Chondrocyte (in vitro differentiated cells): ENCODE results near the gene TBC1D5. TPM values are rescaled to one million over a fixed set of nuclear protein-coding genes. Genes with fewer than 3 reads are reported as not detected.

Experiments
- DNase-seq: peaks from one replicate; pipeline ENCODE4 v3.0.0; 2021; ENCODE audit warnings: mixed read lengths, low spot score
- H3K27ac Mint-ChIP-seq: one replicate; pipeline ENCODE4 v1.8.0; 2021; ENCODE audit warnings: mild to moderate bottlenecking, moderate library complexity, mixed read lengths; ENCODE audit not compliant: unreplicated experiment
- H3K27me3 Mint-ChIP-seq: 2 replicates; pipeline ENCODE4 v1.8.0; 2021; ENCODE audit warnings: low read depth, mixed read lengths
- H3K36me3 Mint-ChIP-seq: 2 replicates; pipeline ENCODE4 v1.8.0; 2021; ENCODE audit warnings: low read depth, mixed read lengths
- H3K4me1 Mint-ChIP-seq: 2 replicates; pipeline ENCODE4 v1.8.0; 2021; ENCODE audit warnings: low read depth, mild to moderate bottlenecking, mixed read lengths
- H3K4me3 Mint-ChIP-seq: one replicate; pipeline ENCODE4 v1.8.0; 2021; ENCODE audit warnings: mild to moderate bottlenecking, moderate library complexity, mixed read lengths; ENCODE audit not compliant: unreplicated experiment
- H3K9me3 Mint-ChIP-seq: 2 replicates; pipeline ENCODE4 v1.8.0; 2021; ENCODE audit warnings: low read depth, mixed read lengths
- total RNA-seq: library from RNA; stranded (reverse); gene quantifications from 3 replicates; pipeline ENCODE4 v1.2.1, GENCODE V29; 2021
- TF ChIP-seq, protein P1 (sequence below): fragments of 200-600 bp; sonication (generic); IDR thresholded peaks from 2 replicates; pipeline ENCODE4 v1.5.0; 2021; ENCODE audit warnings: antibody characterized with exemption, mild to moderate bottlenecking, moderate library complexity

Gene TBC1D5
- total RNA-seq, 1 donor from 2014 or later: 44.6 TPM

DNA sequence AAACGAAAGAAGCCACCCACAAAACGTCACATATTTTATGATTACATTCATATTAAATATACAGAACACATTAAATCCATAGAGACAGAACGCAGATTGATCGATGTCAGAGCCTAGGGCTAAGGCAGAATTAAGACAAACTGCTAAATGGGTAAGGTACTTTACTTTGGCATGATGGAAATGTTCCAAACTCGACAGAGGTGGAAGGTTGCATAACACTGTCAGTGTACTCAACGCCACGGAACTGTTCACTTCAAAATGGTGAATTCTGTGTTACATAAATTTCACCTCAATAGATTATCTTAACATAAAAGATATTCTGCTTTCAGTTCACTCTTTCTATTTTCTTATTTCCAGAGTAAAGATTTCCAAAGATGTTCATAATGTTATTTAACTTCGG, 158.4 kb downstream of the TBC1D5 start:
- no peak for DNase-seq

GRCh38 chr3:17583530-17583929, 158.9 kb downstream of the TBC1D5 start:
- Mint-ChIP-seq H3K27me3 (no peaks in the 10 kb centered on the region), H3K27ac (no peak overlapping the region), H3K4me3 (no peak overlapping the region), H3K36me3 (no peaks in the 10 kb centered on the region), H3K9me3 (no peaks in the 10 kb centered on the region), H3K4me1 (peaks cover 12% of the 10 kb centered on the region)
- no peak for DNase-seq
- TF ChIP-seq, protein P1, sequence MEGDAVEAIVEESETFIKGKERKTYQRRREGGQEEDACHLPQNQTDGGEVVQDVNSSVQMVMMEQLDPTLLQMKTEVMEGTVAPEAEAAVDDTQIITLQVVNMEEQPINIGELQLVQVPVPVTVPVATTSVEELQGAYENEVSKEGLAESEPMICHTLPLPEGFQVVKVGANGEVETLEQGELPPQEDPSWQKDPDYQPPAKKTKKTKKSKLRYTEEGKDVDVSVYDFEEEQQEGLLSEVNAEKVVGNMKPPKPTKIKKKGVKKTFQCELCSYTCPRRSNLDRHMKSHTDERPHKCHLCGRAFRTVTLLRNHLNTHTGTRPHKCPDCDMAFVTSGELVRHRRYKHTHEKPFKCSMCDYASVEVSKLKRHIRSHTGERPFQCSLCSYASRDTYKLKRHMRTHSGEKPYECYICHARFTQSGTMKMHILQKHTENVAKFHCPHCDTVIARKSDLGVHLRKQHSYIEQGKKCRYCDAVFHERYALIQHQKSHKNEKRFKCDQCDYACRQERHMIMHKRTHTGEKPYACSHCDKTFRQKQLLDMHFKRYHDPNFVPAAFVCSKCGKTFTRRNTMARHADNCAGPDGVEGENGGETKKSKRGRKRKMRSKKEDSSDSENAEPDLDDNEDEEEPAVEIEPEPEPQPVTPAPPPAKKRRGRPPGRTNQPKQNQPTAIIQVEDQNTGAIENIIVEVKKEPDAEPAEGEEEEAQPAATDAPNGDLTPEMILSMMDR: no peak

More for the DNA sequence above, 158.4 kb downstream of the TBC1D5 start:
- peaks cover 10% of the 10 kb centered on the region for H3K4me1 Mint-ChIP-seq
- H3K9me3 Mint-ChIP-seq: no peaks in the 10 kb centered on the region
- no peak overlapping the region for H3K4me3 Mint-ChIP-seq
- H3K36me3 Mint-ChIP-seq: no peaks in the 10 kb centered on the region
- TF ChIP-seq, protein P1: no peak
- H3K27me3 Mint-ChIP-seq: no peaks in the 10 kb centered on the region
- H3K27ac Mint-ChIP-seq: no peak overlapping the region

DNA sequence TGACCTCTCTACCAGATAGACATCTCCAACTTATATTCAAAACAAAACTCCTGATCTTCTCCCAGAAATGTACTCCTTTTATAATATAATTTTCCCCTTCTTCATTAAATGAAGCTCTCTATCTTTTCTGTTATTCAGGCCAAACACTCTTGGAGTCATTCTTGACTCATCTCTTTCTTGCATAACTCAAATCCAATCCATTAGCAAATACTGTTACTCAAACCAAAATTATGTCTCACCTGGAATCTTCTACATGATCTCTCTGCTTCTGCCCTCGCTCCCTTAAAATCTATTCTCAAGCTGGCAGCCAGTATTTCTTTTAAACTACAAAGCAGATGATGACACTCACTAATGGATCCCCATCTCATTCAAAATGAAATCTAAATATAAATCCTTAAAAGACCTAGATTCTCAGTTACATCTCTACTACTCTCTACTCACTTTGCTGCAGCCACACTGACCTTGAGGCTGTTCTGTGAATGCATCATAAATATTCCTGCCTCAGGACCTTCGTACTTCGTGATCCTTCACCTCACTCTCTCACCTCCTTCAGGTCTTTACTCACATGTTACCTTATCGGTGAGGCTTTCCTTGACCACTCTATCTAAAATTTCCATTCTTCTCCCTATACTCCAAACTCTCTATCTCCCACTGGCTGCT, 160.9 kb downstream of the TBC1D5 start:
- Mint-ChIP-seq H3K4me1 (peaks cover 19% of the 10 kb centered on the region), H3K9me3 (no peaks in the 10 kb centered on the region), H3K27me3 (no peaks in the 10 kb centered on the region), H3K27ac (no peak overlapping the region), H3K36me3 (no peaks in the 10 kb centered on the region), H3K4me3 (no peak overlapping the region)
- no peak for DNase-seq
- TF ChIP-seq, protein P1: no peak

DNA sequence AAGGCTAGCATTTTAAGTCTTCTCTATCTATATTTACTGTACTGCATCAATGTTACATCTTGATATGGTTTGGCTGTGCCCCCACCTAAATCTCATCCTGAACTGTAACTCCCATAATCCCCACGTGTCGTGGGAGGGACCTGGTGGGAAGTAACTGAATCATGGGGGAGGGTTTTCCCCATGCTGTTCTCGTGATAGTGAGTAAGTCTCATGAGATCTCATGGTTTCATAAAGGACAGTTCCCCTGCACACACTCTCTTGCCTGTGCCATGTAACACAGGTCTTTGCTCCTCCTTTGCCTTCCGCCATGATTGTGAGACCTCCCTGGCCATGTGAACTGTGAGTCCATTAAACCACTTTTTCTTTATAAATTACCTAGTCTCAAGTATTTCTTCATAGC, 161.5 kb downstream of the TBC1D5 start:
- Mint-ChIP-seq H3K36me3 (no peaks in the 10 kb centered on the region), H3K9me3 (no peaks in the 10 kb centered on the region)
- TF ChIP-seq, protein P1: no peak

GRCh38 chr3:17579289-17580031, 163.0 kb downstream of the TBC1D5 start:
- no peak for DNase-seq
- no peak overlapping the region for H3K27ac Mint-ChIP-seq

More for the DNA sequence above, 161.5 kb downstream of the TBC1D5 start:
- Mint-ChIP-seq H3K4me1 (peaks cover 17% of the 10 kb centered on the region), H3K4me3 (no peak overlapping the region), H3K27me3 (no peaks in the 10 kb centered on the region), H3K27ac (no peak overlapping the region)
- DNase-seq: no peak

More at GRCh38 chr3:17579289-17580031, 163.0 kb downstream of the TBC1D5 start:
- H3K4me1 Mint-ChIP-seq: peaks cover 9% of the 10 kb centered on the region
- no peaks in the 10 kb centered on the region for H3K9me3 Mint-ChIP-seq
- no peaks in the 10 kb centered on the region for H3K36me3 Mint-ChIP-seq
- no peaks in the 10 kb centered on the region for H3K27me3 Mint-ChIP-seq
- H3K4me3 Mint-ChIP-seq: no peak overlapping the region
- TF ChIP-seq, protein P1: no peak
